GM21423 (cell line): Measurements from ENCODE around the gene ESPNL.

Experiments
- ATAC-seq: cut with Tn5 transposase; IDR thresholded peaks from one replicate; pipeline ENCODE4 v1.9.1; 2021; ENCODE audit warnings: mild to moderate bottlenecking, moderate library complexity; ENCODE audit not compliant: unreplicated experiment

The ESPNL gene

DNA sequence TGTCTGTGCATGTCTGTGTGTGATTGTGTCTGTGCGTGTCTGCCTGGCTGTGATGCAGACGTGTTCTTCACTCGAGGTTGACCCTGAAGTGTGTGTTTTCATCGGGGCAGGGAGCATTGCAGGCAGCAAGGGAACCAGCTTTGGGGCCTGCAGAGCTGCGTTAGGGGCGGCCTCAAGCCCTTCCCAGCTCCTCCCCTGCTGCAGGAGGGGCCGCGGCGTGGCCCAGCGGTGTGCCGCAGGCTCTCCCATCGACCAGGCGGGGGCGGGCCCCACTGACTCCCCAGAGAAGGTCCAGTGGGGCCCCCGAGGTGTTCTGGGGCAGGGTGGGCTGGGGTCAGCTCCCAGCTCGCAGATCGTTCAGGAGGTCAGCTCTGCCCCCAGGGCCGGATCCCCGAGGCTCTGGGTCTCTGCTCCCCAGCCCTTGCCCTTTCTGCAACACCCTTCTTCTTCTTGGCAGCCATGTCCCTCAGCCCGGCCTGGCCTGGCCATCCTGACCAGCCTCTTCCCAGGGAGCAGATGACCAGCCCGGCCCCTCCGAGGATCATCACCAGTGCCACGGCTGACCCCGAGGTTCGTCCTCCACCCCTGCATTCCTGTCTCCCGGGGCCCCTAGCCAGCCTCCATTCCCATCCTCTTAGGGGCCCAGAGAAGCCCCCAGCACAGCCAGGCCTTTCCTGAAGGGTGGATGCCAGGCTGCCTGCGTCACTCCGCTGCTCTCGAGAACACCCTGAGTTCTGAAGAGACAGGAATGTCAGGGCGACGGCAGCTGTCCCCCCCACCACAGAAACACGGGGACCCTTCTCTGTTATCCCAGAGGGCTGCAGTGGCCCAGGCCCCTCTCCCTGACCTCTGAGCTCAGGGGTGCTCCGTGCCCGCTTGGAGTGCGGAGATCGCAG lies 27.3 kb downstream of the ESPNL start:
- no peak for ATAC-seq

DNA sequence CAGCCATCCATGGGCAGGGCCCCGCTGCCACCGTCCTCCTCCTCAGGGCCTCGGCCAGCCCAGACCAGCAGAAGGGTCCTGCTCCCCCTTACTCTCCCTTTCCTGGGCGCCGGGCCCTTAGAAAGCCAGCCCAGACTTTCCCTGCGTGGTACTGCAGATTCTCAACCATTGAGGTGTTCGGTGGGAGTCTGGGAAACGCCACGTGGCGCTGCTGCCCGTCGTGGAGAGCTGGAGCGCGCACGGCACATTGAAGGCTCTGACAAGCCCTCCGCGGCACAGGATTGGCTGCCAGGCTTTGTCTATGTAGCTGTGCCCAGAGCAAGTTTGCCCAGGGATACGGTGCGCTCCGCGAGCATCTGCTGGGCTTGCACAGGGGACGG lies 27.9 kb downstream of the ESPNL start:
- ATAC-seq = no peak

DNA sequence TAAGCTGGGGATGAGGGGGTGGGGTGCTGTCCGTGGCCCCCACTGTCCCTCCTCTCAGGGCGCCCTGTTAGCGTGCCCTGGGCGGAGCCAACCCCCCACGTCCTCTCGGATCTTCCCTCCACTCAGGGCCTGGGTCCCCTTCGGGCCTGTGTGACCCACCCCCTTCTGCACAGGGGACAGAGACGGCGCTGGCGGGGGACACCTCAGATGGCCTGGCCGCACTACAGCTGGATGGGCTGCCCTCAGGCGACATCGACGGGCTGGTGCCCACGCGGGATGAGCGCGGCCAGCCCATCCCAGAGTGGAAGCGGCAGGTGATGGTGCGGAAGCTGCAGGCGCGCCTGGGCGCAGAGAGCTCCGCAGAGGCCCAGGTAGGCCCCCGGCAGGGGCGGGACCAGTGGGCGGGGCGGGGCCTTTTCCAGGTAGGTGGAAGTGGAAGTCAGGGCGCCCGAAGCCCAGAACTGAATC lies 28.4 kb downstream of the ESPNL start:
- no peak for ATAC-seq

GRCh38 chr2:238129166-238130010 lies 29.2 kb downstream of the ESPNL start:
- no peak for ATAC-seq

DNA sequence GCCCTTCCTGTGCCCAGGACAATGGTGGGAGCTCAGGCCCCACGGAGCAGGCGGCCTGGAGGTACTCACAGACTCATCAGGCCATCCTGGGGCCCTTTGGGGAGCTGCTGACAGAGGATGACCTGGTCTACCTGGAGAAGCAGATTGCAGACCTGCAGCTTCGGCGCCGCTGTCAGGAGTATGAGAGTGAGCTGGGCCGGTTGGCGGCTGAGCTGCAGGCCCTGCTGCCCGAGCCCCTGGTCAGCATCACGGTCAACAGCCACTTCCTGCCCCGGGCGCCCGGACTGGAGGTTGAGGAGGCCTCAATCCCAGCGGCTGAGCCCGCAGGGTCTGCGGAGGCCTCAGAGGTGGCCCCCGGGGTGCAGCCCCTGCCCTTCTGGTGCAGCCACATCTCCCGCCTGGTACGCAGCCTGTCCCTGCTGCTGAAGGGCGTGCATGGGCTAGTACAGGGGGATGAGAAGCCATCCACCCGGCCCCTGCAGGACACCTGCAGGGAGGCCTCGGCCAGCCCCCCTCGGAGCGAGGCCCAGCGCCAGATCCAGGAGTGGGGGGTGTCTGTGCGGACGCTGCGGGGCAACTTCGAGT lies 30.1 kb downstream of the ESPNL start:
- no peak for ATAC-seq

GRCh38 chr2:238130696-238131628 lies 30.8 kb downstream of the ESPNL start:
- ATAC-seq = no peak

DNA sequence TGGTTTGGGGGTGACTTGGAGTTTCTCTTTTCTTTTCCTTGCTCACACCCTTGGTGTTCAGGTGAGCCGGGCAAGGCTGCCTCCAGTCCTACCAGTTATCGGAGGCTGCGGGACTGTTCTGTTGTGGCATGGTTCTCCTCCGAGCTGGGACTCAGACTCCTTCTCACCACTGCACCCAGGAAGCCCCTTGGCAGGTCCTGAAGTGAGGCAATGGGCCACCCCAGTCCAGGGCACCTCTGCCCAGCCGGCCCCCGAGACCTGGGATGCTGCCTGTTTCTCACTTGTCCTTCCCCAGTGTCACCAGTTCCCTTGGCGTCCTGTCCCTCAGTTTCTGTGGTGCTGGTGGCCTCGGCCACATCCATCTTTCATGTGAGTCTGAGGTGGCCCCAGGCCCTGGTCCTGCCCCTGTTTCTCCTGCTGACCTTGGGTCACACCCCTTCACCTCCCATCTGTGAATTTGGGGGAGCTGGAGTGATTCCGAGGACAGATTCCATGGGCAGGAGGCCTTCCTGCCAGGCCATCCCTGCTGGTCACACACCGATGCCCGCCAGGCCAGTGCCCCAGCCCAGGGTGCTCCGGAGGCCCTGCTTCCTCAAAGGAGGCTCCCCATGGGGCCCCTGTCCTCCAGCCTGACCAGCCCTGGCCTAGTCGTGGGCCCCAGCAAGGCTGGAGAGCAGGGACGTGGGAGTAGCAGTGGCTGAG lies 31.8 kb downstream of the ESPNL start:
- no peak for ATAC-seq

DNA sequence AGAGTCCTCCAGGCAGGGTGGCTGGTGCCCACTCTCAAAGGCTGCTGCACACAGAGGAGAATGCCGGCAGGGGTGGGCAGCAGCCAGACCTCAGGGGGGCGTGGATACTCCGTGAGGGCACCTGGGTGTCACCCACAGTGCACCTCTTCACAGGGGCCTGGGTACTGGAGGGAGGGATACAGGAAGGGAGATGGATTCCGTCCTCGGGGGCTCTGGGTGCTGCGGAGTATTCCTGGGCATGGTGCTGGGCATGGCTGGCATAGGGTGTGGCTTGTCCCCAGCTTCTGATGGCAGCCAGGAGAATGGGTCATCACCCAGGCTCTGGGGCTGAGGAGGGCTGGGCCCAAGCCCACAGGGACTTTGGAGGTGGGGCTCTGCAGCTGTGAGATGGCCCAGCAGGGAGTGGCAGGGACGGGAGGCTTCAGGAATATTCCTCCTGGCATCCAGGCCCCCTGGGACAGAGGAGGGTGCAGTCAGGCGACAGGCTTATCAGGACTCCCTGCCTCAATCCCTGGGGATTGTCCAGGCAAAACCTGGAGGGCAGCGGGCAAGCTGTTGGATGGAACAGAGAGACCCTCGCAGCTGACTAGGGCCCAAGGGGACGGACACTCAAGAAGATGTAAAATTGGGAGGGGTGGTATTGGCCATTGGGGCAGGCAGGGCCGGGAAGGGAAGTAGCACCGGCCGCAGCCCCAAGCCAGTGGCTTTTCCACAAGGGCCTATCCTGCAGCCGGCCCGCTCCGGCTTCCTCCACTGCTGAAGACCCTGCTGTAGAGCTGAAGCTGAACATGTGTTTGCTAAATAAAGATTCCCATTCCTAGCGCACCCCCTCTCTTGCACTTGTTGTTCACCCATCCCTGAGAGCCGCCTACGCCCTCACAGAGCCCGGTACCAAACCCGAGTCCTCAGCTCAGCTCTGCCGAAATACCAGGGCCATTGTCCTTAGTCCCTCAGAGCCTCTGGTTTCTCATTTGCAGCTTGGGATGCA lies 32.6 kb downstream of the ESPNL start:
- no peak for ATAC-seq

- no peak for ATAC-seq
Observed at GRCh38 chr2:238133499-238134392, 33.6 kb downstream of the ESPNL start.

- no peak for ATAC-seq
Observed at GRCh38 chr2:238134393-238134785, 34.2 kb downstream of the ESPNL start.

GRCh38 chr2:238135601-238136150 lies 35.5 kb downstream of the ESPNL start:
- no peak for ATAC-seq

GRCh38 chr2:238136820-238137537 lies 36.8 kb downstream of the ESPNL start:
- no peak for ATAC-seq

GRCh38 chr2:238137885-238138284 lies 37.7 kb downstream of the ESPNL start:
- no peak for ATAC-seq

DNA sequence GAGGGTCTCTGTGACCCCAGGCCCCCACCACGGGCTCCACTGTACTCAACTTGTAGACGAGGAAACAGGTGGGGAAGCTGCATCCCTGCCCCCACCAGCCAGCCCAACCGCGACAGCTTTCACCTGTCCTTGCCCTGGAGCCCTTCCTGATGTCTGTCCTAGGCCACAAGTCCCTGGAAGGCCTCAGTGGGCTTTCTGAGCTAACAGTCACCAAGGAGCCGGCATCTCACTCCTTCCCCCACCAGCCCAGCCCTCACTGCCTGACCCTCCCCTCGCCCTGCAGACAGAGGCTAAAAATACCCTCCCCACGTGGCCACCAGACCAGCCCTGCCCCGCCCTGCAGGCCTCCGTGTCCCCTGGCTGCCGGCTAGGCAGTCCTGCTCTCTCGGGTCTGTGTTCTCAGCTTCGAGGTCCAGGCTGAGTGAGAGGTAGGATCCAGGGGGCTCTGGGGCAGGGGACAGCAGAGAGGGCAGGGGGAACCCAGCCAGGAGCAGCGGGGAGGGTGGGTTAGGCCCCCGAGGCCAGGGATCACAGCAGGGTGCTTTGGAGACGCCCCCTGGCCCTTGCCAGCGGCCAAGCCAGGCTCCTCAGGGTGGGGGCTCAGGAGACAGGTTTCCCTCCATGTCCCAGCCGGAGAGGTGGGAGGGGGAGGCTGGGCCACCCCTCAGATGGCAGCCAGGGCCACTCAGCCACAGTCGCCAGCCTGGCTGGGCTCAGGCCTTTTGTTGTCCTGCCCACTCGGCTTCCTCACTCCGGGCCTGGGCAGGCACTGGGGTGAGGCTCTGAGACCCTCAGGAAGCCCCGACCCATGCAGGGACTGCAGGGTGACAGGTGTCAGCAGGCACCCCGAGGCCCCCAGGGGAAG lies 38.4 kb downstream of the ESPNL start, which contains the start of gene KLHL30:
Gene KLHL30 (plus strand): TSS at position 338 of the 865 bp plus-strand sequence. CDS start 2,087 bp downstream, outside the sequence.
- ATAC-seq = no peak

- ATAC-seq = no peak
Observed at GRCh38 chr2:238139196-238140039, 39.3 kb downstream of the ESPNL start.
